Liver (tissue), 9 donors: Measurements from ENCODE around the gene WAC. TPM values are rescaled to one million over a fixed set of nuclear protein-coding genes. Genes with fewer than 3 reads are reported as not detected.
"Not testable (repeated sequence)": the region's sequence is repeated elsewhere in the genome, so short reads cannot be mapped to it uniquely, and the experiment has no call there.

Experiments
- DNase-seq: peaks from one replicate; pipeline ENCODE4 v3.0.0-alpha.2; 2017; ENCODE audit warnings: low spot score
- H3K27ac ChIP-seq, 2 donors: one replicate each; pipeline ENCODE4 v1.7.0; 2013; ENCODE audit warnings: inconsistent platforms in 2 of 2, low read length in 2 of 2, control low read depth in 1 of 2, low read depth in 1 of 2, mild to moderate bottlenecking in 1 of 2
- H3K27me3 ChIP-seq, 4 donors: one replicate each; pipeline versions ENCODE4 v1.6.1 to v1.7.0; 2013; ENCODE audit warnings: low read length in 3 of 4, inconsistent platforms in 1 of 4, mild to moderate bottlenecking in 1 of 4, moderate library complexity in 1 of 4; ENCODE audit not compliant: control insufficient read depth in 4 of 4, insufficient read depth in 4 of 4
- H3K36me3 ChIP-seq, 4 donors: one replicate each; pipeline versions ENCODE4 v1.6.1 to v1.7.0; 2013; ENCODE audit warnings: low read length in 3 of 4, mild to moderate bottlenecking in 3 of 4, low read depth in 1 of 4, moderate library complexity in 1 of 4; ENCODE audit not compliant: control insufficient read depth in 4 of 4, insufficient read depth in 3 of 4
- H3K4me1 ChIP-seq, 4 donors: one replicate each; pipeline versions ENCODE4 v1.6.1 to v1.7.0; 2013; ENCODE audit warnings: low read length in 3 of 4, mild to moderate bottlenecking in 3 of 4, moderate library complexity in 1 of 4; ENCODE audit not compliant: control insufficient read depth in 4 of 4, insufficient read depth in 4 of 4
- H3K4me3 ChIP-seq, 3 donors: one replicate each; pipeline versions ENCODE4 v1.6.1 to v1.7.0; 2013; ENCODE audit warnings: low read length in 3 of 3, control low read depth in 1 of 3, low read depth in 1 of 3, mild to moderate bottlenecking in 1 of 3
- H3K9ac ChIP-seq, 2 donors: one replicate each; pipeline ENCODE4 v1.7.0; 2013; ENCODE audit warnings: low read length in 2 of 2, mild to moderate bottlenecking in 2 of 2, moderate library complexity in 2 of 2, control low read depth in 1 of 2, low read depth in 1 of 2
- H3K9me3 ChIP-seq, 4 donors: one replicate each; pipeline versions ENCODE4 v1.6.1 to v1.7.0; 2013; ENCODE audit warnings: low read length in 3 of 4; ENCODE audit not compliant: control insufficient read depth in 4 of 4
- EGR1 ChIP-seq, 2 donors: IDR thresholded peaks; 2 replicates each; pipeline ENCODE4 v1.6.1; 2016 to 2018; ENCODE audit warnings: antibody characterized with exemption in 2 of 2, low read depth in 2 of 2
- FOXA2 ChIP-seq: IDR thresholded peaks from 2 replicates; pipeline ENCODE4 v1.6.1; 2016; ENCODE audit warnings: antibody characterized with exemption
- HNF4A ChIP-seq, 2 donors: conservative IDR thresholded peaks; 2 replicates each; pipeline ENCODE4 v1.6.1; 2016; ENCODE audit warnings: antibody characterized with exemption in 2 of 2, mild to moderate bottlenecking in 2 of 2
- HNF4G ChIP-seq: IDR thresholded peaks from 2 replicates; pipeline ENCODE4 v1.6.1; 2016; ENCODE audit warnings: antibody characterized with exemption
- JUND ChIP-seq, 2 donors: IDR thresholded peaks; 2 replicates each; pipeline ENCODE4 v1.6.1; 2016; ENCODE audit warnings: antibody characterized with exemption in 2 of 2
- NR2F2 ChIP-seq: IDR thresholded peaks from 2 replicates; pipeline ENCODE4 v1.6.1; 2016; ENCODE audit warnings: antibody characterized with exemption
- RAD21 ChIP-seq, 2 donors: IDR thresholded peaks; 2 replicates each; pipeline ENCODE4 v1.6.1; 2016; ENCODE audit warnings: antibody characterized with exemption in 2 of 2, mild to moderate bottlenecking in 2 of 2
- REST ChIP-seq: IDR thresholded peaks from 2 replicates; pipeline ENCODE4 v1.6.1; 2016; ENCODE audit warnings: antibody characterized with exemption, mild to moderate bottlenecking
- RXRA ChIP-seq, 2 donors: IDR thresholded peaks; 2 replicates each; pipeline ENCODE4 v1.6.1; 2017 to 2018; ENCODE audit warnings: antibody characterized with exemption in 2 of 2, mild to moderate bottlenecking in 1 of 2
- SP1 ChIP-seq: IDR thresholded peaks from 2 replicates; pipeline ENCODE4 v1.6.1; 2018; ENCODE audit warnings: antibody characterized with exemption, mild to moderate bottlenecking
- TAF1 ChIP-seq: conservative IDR thresholded peaks from 2 replicates; pipeline ENCODE4 v1.6.1; 2016; ENCODE audit warnings: antibody characterized with exemption, mild to moderate bottlenecking
- YY1 ChIP-seq: IDR thresholded peaks from 2 replicates; pipeline ENCODE4 v1.6.1; 2016; ENCODE audit warnings: antibody characterized with exemption, mild to moderate bottlenecking
- ZBTB33 ChIP-seq: IDR thresholded peaks from 2 replicates; pipeline ENCODE4 v1.6.1; 2016; ENCODE audit warnings: antibody characterized with exemption
- WGBS: extraction: QIAGEN DNeasy Blood & Tissue Kit; methylation state at CpG from one replicate; pipeline ENCODE4 v1.1.7; 2013; 5-methylcytosine and 5-hydroxymethylcytosine counted together
- polyA plus RNA-seq, 2 donors: library from polyadenylated mRNA; stranded (reverse) in 1 of 2; unstranded in 1 of 2; fragments of 200-250 nt in 1 of 2; fragments of >200 nt in 1 of 2; fragmentation: Nextera tagmentation in 1 of 2; extraction: Ambion mirVana in 1 of 2; gene quantifications; one replicate each; pipeline versions ENCODE4 v1.2.1 to v1.2.3, GENCODE V29; 2013 to 2015
- total RNA-seq, 2 donors: library from RNA; depleted of rRNA; stranded (reverse); fragments of >200 nt; gene quantifications; one replicate each; pipeline ENCODE4 v1.2.3, GENCODE V29; 2014
- TF ChIP-seq, protein P1 (sequence below): IDR thresholded peaks from 2 replicates; pipeline ENCODE4 v1.6.1; 2016; ENCODE audit warnings: antibody characterized with exemption
- TF ChIP-seq, protein P2 (sequence below): fragments of 150-350 bp; IDR thresholded peaks from 2 replicates; pipeline ENCODE4 v1.5.1; 2017; ENCODE audit warnings: improper control_type of control experiment, low read depth, low read length; ENCODE audit not compliant: missing input control
- TF ChIP-seq, protein P3 (sequence below): IDR thresholded peaks from 2 replicates; pipeline ENCODE4 v1.6.1; 2016; ENCODE audit warnings: antibody characterized with exemption
- donor health status: healthy.
- donor health status: healthy.
- donor health status: healthy.
- donor health status: healthy.
- donor health status: healthy.

The WAC gene
- total and polyA plus RNA-seq, 4 donors = 20.2 to 48.7 (median 32.0) TPM

DNA sequence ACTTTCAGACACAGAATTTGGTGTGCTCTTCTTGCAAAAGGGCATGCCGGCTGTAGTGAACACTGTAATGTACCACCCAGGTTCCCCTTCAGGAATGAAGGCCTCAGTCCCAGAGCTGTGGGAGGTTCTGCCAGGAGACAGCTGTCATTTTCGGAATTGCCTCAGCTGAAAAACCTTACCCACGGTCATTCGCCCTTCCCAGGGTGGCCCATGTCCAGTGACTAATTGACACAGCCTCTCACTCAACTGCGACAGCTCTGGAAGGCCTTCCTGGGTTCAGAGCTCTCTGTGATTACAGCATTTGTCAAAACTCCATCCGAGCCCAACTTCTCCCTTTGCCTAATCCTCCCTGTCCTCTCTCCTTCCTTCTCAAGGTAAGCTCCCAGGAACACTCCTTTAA, 43.7 kb upstream of the WAC start:
- Histone ChIP-seq H3K9ac (no peak overlapping the region), H3K27me3 (no peaks in the 10 kb centered on the region), H3K4me1 (no peaks in the 10 kb centered on the region), H3K9me3 (no peaks in the 10 kb centered on the region), H3K4me3 (no peak overlapping the region), H3K27ac (no peak overlapping the region), H3K36me3 (no peaks in the 10 kb centered on the region)
- DNase-seq = no peak
- 91% methylated on average over 6 of the region's 6 CpGs for WGBS
- TF ChIP-seq ZBTB33 (no peak), HNF4A (conservative IDR thresholded peaks at IDR 0.05) (no peak), SP1 (no peak), RXRA (IDR thresholded peaks at IDR 0.05) (no peak), HNF4G (no peak), REST (no peak), NR2F2 (no peak), FOXA2 (no peak), TAF1 (no peak), EGR1 (IDR thresholded peaks at IDR 0.05; ENCODE audit: low read depth in 2 of 2) (no peak), JUND (IDR thresholded peaks at IDR 0.05) (no peak), RAD21 (IDR thresholded peaks at IDR 0.05) (no peak), YY1 (no peak)
- TF ChIP-seq, protein P1, sequence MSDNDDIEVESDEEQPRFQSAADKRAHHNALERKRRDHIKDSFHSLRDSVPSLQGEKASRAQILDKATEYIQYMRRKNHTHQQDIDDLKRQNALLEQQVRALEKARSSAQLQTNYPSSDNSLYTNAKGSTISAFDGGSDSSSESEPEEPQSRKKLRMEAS = no peak
- TF ChIP-seq, protein P2, sequence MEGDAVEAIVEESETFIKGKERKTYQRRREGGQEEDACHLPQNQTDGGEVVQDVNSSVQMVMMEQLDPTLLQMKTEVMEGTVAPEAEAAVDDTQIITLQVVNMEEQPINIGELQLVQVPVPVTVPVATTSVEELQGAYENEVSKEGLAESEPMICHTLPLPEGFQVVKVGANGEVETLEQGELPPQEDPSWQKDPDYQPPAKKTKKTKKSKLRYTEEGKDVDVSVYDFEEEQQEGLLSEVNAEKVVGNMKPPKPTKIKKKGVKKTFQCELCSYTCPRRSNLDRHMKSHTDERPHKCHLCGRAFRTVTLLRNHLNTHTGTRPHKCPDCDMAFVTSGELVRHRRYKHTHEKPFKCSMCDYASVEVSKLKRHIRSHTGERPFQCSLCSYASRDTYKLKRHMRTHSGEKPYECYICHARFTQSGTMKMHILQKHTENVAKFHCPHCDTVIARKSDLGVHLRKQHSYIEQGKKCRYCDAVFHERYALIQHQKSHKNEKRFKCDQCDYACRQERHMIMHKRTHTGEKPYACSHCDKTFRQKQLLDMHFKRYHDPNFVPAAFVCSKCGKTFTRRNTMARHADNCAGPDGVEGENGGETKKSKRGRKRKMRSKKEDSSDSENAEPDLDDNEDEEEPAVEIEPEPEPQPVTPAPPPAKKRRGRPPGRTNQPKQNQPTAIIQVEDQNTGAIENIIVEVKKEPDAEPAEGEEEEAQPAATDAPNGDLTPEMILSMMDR = no peak
- TF ChIP-seq, protein P3, sequence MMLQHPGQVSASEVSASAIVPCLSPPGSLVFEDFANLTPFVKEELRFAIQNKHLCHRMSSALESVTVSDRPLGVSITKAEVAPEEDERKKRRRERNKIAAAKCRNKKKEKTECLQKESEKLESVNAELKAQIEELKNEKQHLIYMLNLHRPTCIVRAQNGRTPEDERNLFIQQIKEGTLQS = no peak

DNA sequence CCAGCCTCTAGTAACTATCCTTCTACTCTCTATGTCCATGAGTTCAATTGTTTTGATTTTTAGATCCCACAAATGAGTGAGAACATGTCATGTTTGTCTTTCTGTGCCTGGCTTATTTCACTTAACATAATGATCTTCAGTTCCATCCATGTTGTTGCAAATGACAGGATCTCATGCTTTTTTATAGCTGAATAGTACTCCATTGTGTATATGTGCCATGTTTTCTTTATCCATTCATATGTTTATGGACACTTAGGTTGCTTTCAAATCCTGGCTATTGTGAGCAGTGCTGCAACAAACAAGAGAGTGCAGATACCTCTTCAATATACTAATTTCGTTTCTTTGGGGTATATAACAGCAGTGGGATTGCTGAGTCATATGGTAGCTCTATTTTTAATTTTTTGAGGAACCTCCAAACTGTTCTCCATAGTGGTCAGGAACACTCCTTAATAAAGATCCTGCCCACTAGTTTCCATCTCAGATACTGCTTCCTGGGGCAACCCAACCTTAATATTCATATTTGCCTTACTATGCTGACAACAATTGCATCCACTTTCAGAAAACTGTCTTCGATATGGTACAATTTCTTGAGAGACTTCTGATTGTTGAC, 42.6 kb upstream of the WAC start:
- H3K27ac ChIP-seq, H3K36me3 ChIP-seq, H3K9ac ChIP-seq, DNase-seq, H3K27me3 ChIP-seq, H3K9me3 ChIP-seq, H3K4me1 ChIP-seq, H3K4me3 ChIP-seq: not testable (repeated sequence)
- 72% methylated on average over 2 of the region's 2 CpGs for WGBS
